Vagina (tissue), 2 donors: ENCODE data around the gene ETV5.

Source experiments
- POLR2AphosphoS5 ChIP-seq, 2 donors: sonication (generic); formaldehyde crosslinking; IDR thresholded peaks; one replicate each; pipeline ENCODE4 v1.9.0; 2017; ENCODE audit warnings: antibody characterized with exemption in 2 of 2, mild to moderate bottlenecking in 2 of 2, low read depth in 1 of 2; ENCODE audit not compliant: insufficient read depth in 1 of 2
- TF ChIP-seq, protein P1 (sequence below), 3 experiments: fragments of 450-650 bp in 2 of 3; fragments of 200-600 bp in 1 of 3; sonication (generic) in 1 of 3; IDR thresholded peaks; one replicate each; pipeline ENCODE4 v1.5.1; 2017 to 2019; ENCODE audit warnings: antibody characterized with exemption in 3 of 3, mild to moderate bottlenecking in 2 of 3, moderate library complexity in 2 of 3

DNA sequence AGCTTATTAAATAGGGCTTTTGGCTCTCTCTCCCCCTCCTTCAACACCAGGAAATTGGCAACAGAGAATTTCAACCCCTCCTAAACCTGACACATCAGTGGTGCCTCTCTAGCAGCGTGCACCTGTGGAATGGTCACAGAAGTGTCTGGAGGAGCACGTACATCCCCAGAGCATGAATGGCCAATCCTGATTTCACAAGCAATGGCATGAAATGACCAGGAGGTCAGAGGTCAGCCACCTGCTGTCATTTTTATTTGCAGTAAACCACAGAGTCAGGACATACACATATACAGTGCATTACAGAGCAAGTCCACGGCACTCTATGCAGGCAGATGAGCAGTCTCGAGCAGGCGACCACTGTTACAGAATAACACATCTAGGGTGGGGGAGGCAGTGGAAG lies 25.1 kb upstream of the ETV5 start:
- TF ChIP-seq, protein P1, sequence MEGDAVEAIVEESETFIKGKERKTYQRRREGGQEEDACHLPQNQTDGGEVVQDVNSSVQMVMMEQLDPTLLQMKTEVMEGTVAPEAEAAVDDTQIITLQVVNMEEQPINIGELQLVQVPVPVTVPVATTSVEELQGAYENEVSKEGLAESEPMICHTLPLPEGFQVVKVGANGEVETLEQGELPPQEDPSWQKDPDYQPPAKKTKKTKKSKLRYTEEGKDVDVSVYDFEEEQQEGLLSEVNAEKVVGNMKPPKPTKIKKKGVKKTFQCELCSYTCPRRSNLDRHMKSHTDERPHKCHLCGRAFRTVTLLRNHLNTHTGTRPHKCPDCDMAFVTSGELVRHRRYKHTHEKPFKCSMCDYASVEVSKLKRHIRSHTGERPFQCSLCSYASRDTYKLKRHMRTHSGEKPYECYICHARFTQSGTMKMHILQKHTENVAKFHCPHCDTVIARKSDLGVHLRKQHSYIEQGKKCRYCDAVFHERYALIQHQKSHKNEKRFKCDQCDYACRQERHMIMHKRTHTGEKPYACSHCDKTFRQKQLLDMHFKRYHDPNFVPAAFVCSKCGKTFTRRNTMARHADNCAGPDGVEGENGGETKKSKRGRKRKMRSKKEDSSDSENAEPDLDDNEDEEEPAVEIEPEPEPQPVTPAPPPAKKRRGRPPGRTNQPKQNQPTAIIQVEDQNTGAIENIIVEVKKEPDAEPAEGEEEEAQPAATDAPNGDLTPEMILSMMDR (IDR thresholded peaks at IDR 0.05) = no peak
- no peak for TF ChIP-seq POLR2AphosphoS5 (IDR thresholded peaks at IDR 0.05; ENCODE audit: insufficient read depth in 1 of 2, low read depth in 1 of 2)
